GM12875 (cell line): ENCODE data around the gene OR5K1.

ENCODE experiments used
- H3K4me3 ChIP-seq: one replicate; pipeline ENCODE4 v1.5.1; 2011; ENCODE audit warnings: low read depth, low read length, control low read depth
- CTCF ChIP-seq: IDR thresholded peaks from 2 replicates; pipeline ENCODE4 v1.5.1; 2011; ENCODE audit warnings: low read depth, mild to moderate bottlenecking, control low read depth, inconsistent platforms, low read length, moderate library complexity, borderline replicate concordance; ENCODE audit not compliant: insufficient read depth

Gene OR5K1

GRCh38 chr3:98497381-98497780 is 34.4 kb downstream of the OR5K1 start, which contains the start of gene OR5K2:
Gene OR5K2, plus strand, starts transcription at chr3:98497681. Its CDS starts 0 bp downstream, at chr3:98497681.
- no peak for TF ChIP-seq CTCF
- H3K4me3 ChIP-seq, result no peak within 1 kb of the TSS

- H3K4me3 ChIP-seq, result no peak overlapping the region
- TF ChIP-seq CTCF, result no peak
These were observed 37.0 kb downstream of the OR5K1 start for GRCh38 chr3:98500019-98500418.

- no peak for TF ChIP-seq CTCF
- H3K4me3 ChIP-seq, result no peak overlapping the region
These were observed 38.3 kb downstream of the OR5K1 start for GRCh38 chr3:98501270-98501669.

DNA sequence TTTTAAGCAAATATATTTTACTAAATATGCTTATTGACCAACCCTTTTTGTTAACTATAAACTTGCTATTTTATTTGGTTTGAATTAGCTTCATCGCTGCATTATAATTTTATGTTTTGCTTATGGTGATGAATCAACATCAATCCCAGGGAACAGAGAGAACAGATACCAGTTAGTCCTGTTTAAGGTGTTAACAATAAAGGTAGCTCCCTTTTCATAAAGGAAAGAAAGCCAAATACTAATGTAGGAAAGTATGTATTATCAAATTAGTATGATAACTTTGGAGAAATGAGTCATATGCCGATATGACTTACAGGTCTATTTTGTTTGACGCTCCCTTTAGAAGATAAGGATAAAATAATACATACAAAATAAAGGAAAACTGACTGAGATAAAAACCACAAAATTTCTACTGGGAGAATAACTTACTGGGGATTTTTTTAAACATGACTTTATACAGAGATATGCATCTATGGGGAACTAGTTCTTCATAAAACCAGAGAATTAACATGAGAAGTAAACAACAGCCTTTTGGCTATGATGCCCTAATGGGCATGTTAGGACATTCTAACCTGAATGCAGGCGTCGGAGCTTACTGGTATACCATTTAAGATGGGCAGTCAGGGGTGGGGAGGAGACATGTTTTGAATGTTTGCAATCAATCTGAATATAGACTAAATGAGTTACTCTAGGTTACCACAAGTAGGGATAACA is 39.0 kb downstream of the OR5K1 start:
- no peak for TF ChIP-seq CTCF
- H3K4me3 ChIP-seq, result no peak overlapping the region

DNA sequence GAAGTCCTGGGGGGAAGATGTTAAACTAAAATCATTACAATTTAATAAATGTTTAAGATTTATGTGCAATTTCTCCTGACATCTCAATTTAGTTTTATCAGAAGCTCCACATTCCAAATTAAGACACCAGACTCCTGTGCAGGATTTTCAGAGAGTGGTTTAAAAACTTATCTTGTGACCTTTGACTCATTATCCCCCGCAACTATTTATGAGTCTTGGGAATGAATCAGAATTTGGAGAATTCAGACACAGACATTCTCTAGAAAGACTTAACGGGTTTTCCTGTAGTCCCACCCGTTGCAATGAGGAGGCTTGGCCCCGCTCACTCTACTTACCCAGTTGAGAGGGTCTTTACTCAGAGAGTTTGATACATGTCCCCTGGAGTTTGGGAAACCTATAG is 41.5 kb downstream of the OR5K1 start:
- no peak overlapping the region for H3K4me3 ChIP-seq
- no peak for TF ChIP-seq CTCF

DNA sequence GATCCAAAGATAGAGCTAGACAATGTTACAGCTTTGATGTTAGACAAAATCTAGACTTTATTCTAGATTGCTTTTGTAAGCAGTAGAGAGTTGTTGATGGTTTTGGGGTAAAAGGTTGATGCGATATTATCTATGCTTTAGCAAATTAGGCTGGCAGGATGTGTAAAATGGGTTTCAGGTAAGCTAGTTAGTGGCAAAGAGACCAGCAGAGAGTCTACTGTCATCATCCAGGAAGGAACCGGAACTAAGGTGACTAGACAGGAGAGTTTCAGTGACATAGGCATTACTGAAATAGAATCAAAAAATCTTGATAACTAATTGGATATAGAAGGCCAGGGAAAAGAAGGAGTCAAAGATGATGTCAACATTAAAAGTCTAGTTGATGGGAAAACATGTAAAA is 45.6 kb downstream of the OR5K1 start:
- no peak for TF ChIP-seq CTCF
- no peak overlapping the region for H3K4me3 ChIP-seq

GRCh38 chr3:98512576-98512975 is 49.6 kb downstream of the OR5K1 start:
- no peak overlapping the region for H3K4me3 ChIP-seq
- no peak for TF ChIP-seq CTCF
